NCI-H2171 (cell line): ENCODE data around the gene KIRREL3.

Experiments
- DNase-seq: peaks from one replicate; lab custom pipeline; 2025; lab: John Stamatoyannopoulos, UW

Gene KIRREL3

GRCh38 chr11:126599217-126599897, 401.2 kb downstream of the KIRREL3 start:
- DNase-seq: no peak

- no peak for DNase-seq
Measured at GRCh38 chr11:126598344-126599216, 402.0 kb downstream of the KIRREL3 start.

- DNase-seq: no peak
Measured at GRCh38 chr11:126597041-126597440, 403.5 kb downstream of the KIRREL3 start.

DNA sequence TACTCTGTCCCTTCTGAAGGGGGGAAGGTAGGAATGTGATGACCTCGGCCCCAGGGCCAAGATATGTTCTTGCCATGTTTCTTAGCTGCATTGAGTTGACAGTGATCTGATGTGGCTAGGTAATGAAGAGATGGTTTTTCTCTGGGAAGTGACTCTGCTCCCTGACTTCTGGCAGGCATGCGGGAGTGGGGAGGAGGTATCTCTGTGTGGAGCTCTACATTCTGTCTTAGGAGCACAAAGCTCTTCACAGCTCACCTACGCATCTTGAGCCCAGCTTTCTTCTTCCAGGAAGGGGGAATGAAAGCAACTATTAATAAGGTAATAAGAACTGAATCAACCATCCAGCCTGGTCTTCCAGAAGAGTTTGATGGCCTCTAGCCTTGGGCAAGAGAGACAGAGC, 404.1 kb downstream of the KIRREL3 start:
- no peak for DNase-seq

DNA sequence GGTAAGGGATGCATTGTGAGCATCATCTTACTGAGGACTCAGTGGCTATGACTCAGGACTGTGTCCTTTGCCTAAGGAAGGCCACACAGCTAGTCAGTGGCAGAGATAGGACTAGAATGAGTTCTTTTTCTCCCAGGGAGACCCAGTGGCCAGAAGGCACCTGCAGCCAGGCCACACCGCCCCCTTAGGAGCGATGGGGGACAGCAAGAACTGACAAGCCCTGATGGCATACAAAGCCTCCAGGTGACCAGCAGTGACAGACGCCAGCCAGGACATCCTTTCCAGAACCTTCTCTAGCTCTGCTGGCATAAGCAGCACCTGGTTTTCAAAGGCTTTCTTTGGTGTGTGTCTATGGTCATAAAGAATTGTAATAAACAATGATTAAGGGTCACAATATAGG, 405.0 kb downstream of the KIRREL3 start:
- no peak for DNase-seq

GRCh38 chr11:126594921-126595367, 405.6 kb downstream of the KIRREL3 start:
- DNase-seq: no peak

GRCh38 chr11:126592496-126593410, 407.8 kb downstream of the KIRREL3 start:
- no peak for DNase-seq

GRCh38 chr11:126591966-126592489, 408.5 kb downstream of the KIRREL3 start:
- DNase-seq: no peak

DNA sequence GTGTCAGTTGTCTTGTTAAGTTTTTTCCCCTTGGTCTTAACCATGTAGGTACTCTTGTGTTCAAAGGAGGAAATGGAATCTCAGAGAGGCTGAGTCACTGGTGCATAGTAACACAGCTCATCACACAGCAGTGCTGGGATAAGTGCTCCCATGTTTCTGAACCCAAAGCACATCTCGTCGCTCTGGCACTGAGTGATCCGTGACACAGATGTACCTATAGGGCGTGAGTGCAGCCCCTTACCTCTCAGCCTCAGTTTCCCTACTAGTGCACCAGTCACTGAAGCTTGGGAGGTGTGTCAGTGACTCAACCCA, 411.1 kb downstream of the KIRREL3 start:
- no peak for DNase-seq

DNA sequence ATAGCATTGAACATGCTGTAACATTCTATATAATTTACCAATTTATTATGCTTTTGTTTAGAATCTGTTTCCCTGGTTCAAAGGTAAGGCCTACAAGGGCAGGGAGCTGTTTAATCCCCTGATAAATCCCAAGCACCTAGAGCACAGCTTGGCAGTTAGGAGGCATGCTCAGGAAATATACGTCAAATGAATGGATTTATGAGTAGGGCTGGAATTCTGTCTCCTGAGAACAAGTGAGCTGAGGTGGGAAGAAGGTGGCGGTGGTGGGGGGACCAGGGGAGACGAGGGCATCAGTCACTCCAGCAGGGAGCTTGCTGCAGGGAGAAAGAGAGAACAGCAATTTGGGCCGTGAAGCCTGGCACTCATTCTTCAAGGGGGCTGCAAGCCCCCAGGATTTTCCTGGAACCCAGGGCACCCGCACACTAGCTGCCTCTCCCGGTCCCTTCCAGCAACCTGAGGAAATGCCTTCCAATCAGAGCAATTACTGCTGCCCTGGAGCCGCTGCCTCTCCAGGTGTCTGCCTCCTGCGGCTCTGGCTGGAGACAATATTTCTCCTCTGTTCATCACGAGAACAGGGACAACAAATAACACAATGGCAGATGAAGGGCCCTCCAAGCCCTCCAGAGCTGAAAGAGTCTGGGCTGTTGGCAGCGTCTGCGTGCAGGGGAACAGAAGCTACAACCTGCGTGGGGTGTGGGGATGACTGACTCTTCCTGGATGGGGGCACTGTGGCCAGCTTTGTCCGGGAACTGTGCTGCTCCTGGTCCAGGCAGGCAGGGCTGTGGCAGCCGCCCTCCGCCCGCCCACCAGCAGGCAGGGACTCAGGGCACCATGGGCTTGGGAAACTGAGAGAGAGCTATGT, 411.7 kb downstream of the KIRREL3 start:
- no peak for DNase-seq

- no peak for DNase-seq
Measured at GRCh38 chr11:126587541-126587940, 413.0 kb downstream of the KIRREL3 start.

DNA sequence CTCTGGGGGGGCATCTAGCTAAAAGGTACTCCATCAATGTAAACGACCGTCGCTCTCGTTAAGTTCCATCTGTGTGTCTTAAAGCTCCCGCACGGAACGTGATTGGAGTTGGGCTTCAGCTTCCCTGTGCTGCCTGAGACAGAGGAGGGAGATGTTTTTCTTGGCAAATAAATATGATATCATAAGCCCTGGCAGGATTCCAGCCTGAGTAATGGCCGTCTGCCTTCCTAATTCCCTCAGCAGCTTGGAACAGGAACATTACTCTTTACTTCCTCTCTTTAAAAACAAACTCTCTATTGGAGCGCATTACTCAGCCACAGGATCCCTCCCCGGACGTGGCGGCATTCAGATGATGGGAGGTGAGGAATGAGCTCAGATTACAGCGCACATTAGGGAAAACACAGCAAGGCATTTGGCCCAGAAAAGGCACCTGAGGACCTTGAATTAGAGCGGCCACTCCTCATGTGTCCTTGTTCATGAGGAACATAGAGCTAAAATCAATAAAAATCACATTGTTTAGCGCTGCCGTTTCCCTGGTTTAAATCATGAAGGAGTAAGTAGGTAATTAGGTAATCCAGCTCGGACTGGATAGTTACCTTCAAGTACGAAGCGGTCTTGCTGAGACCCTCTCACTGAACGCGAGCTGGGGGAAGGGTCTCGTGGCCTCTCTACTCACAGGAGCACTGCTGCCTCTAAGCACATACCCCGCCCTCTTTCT, 414.6 kb downstream of the KIRREL3 start:
- DNase-seq: peak; percentile 85

DNA sequence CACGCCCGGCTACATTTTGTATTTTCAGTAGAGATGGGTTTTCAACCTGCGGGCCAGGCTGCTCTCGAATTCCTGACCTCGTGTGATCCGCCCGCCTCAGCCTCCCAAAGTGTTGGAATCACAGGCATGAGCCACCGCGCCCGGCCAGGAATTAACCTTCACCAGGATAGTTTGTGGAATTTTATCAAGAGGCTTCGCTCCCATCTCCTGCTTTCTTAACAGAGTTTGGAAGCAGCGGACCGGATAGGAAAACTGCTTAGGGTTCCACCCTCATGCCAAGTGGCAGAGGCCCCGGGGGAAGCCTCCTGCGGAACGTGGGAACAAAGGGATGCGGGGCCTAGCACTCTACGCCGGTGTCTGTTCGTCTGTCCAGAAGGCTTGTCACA, 415.2 kb downstream of the KIRREL3 start:
- DNase-seq: no peak

DNA sequence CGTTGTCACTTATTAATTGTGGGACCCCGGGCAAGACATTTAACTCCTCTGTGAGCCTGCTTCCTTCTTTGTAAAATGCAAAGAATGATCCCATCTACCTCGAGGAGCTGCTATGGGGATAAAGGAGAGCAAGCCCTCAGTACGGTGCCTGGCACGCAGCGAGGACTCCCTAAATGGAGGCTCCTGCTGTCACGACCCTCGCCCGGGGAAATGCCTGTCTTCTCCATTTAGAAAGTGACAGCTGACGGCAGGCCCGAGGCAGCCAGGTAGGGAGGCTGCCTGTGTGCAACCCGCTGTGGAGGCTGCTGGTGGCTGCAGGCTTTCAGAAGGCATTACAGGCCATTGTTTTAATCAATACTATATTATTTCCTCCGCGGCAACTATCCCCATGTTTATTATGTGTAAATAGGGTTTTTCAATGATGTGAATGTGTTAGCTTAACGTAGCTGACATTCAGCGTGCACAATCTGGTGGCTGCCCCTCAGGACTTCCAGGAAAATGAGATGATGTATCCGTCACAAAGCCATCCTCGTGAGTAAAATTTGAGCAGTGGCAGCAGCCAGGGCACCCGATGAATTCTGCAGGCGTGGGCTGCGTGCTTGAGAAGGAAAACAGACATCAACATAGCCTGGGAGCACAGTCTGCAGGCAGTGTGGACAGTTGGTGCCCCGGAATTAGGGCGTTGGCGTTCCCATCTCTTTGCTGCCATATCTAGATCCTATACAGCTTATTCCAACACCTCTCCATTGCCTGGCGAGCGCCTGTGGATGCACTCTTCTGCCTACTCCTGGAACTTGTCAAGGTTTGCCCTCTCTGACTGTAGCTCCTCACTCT, 416.8 kb downstream of the KIRREL3 start:
- no peak for DNase-seq

DNA sequence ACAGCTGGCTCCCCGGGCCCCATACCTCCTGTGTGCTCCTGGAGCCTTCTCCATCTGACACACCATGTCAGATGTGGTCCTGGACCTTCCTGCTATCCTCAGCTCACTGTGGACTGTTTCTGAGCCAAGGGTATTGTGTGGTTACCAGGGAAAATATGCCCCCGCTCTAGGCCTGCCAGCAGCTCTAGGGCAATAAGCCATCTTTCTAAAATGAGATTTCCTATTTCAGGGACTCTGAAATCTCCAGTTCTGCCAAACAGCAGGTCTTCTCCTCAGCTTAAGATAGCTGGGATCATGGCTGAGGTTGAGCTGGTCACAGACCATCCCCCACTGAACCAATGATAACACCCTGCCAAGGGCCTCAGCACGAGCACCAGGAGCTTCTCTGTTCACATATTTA, 417.5 kb downstream of the KIRREL3 start:
- DNase-seq: no peak

- DNase-seq: no peak
Measured at GRCh38 chr11:126581871-126582648, 418.5 kb downstream of the KIRREL3 start.

DNA sequence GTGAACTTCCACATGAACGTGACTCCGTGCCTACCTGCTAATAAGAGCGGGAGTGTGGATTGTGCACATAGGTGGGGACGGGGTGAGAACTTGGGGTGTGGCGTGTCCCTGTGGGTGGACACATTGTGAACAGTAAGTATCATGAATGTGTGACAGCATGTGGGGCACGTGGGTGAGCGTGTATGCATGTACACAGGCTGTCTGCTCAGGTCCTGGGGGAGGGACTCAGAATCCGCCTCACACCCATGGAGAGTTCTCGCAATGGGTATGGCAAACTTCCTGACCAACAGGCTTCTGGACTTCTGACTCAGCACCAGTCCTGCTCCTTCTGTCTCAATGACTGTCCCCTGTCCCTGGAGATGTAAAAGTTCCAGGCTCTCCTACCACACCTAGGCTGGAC, 422.1 kb downstream of the KIRREL3 start:
- no peak for DNase-seq

DNA sequence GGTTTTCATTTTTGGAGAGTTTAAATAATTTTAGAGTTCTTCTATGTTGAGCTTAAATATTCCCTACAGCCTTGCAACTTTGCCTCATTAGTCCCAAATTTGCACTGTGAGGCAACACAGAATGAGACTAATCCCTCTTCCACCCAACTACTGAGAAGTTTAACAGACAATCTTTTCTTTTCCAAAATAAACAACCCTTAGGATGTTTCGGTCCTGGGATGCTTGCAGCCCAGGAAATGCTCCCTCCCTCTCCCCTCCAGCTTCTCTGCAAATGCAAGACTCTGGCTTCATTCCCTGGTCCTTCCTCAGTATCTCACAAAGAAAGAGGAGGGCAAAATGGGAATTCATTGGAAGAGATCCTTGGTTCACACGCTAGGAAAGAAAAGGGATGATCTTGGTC, 422.5 kb downstream of the KIRREL3 start:
- DNase-seq: no peak

GRCh38 chr11:126575849-126576248, 424.7 kb downstream of the KIRREL3 start:
- no peak for DNase-seq
